HG02840 (cell line): Measurements from ENCODE around the gene ATG14.
A peak's percentile ranks its signal among the peaks of the same experiment; 100 is the strongest.
"Not testable (repeated sequence)": the region's sequence is repeated elsewhere in the genome, so short reads cannot be mapped to it uniquely, and the experiment has no call there.

Source experiments
- ATAC-seq: cut with Tn5 transposase; IDR thresholded peaks from one replicate; pipeline ENCODE4 v1.9.1; 2021; ENCODE audit warnings: mild to moderate bottlenecking, moderate library complexity, moderate number of reproducible peaks; ENCODE audit not compliant: unreplicated experiment, low FRiP score

ATG14 gene

GRCh38 chr14:55411426-55412389 is at the start of gene ATG14:
ATG14 (minus strand) TSS chr14:55411830; CDS start chr14:55411822, 8 bp downstream.
- peak; percentile 93 for ATAC-seq

GRCh38 chr14:55458800-55459515 is 47.3 kb upstream of the ATG14 start:
- ATAC-seq = peak; percentile 77

GRCh38 chr14:55457496-55457895 is 45.9 kb upstream of the ATG14 start:
- no peak for ATAC-seq

GRCh38 chr14:55456411-55456810 is 44.8 kb upstream of the ATG14 start:
- not testable (repeated sequence) for ATAC-seq

- ATAC-seq = no peak
These were observed 42.8 kb upstream of the ATG14 start for GRCh38 chr14:55454264-55455002.

DNA sequence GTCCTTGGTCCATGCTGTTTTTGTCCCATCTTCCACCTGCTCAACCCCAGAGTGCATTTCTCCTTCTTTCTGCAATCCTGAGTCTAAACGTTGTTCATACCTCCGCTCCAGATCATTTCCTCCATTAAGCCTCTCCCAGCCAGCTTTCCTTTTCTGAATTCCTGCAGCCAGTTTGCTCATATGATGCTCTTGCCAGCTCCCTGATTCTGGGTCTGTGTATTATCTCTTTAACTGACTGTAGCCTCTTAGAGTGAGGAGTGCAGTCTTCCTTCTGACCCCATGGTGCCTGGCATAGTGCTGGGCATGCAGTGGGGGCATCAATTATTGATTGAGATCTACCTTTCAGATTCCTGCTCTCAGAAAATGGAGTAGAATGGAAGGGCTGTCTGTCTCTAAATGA is 40.3 kb upstream of the ATG14 start:
- ATAC-seq = no peak

DNA sequence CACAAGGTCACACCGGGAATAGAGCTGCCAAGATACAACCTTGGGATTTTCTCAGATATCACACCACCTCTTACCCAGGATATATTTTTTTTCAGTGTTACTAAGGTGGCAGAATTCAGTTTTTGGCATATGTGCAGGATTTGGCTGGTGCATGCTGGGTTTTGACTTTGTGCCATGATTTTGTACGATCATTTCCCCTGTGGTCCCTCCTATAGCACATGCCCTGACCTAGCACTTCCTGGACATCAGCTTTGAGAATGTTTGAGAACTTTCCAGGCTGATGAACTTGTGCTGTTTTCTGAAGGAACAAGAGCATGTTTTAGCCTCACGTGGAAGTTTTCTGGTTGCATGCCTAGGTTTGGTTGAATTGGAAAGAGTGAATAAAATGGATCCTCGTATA is 39.8 kb upstream of the ATG14 start:
- ATAC-seq = no peak

DNA sequence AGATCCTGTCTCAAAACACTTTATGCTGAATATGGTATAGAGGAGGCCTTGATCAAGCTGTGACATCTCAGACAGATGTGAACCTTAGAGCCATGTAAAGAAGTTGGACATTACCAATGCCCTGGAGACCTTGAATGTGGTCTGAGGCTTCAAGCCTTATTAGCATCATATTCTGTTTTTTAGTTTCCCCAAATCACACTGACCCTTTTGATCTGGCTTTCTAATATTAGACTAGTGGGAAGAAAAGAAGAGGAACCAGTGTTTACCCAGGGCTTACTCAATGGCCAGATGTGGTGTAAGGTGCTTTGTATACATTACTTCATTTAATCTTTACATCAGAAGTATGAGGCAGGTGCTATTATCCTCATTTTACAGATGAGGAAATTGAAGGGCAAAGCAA is 39.4 kb upstream of the ATG14 start:
- ATAC-seq = no peak

DNA sequence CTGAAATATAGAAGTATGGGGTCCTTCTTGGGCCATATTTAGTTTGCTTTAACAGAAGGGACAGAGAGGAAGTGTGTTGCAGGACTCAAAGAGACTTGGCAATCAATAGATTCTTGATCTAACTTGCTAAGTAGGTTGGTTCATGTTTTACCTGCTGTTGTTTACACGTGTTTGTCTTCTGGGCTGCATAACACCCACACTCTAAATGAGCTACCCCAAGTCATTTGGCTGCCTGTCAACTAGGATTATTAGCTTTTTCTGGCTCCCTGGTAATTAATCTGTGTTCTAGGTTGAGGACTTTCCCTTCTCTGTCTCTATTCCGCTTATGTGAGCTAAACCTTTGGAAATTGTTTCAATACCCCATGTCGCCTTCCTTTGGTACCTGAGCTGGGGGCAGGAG is 38.9 kb upstream of the ATG14 start:
- no peak for ATAC-seq

- no peak for ATAC-seq
These were observed 38.5 kb upstream of the ATG14 start for GRCh38 chr14:55450124-55450523.

DNA sequence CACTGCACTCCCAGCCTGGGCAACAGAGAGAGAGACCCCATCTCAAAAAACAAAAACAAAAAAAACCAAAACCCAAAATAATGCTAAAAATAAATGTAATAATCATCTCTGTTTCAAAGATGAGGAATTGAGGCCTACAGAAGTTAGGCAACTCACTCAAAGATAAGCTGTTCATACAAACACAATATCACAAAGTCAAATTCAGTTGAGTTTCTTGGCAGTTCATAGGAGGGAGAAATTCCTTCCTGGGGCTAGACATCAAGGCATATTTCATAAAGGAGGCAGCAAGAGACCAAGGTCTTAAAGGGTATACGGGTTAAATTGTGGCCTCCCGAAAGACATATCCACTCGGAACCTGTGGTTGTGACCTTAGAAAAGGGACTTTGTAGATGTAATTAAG is 37.5 kb upstream of the ATG14 start:
- no peak for ATAC-seq

DNA sequence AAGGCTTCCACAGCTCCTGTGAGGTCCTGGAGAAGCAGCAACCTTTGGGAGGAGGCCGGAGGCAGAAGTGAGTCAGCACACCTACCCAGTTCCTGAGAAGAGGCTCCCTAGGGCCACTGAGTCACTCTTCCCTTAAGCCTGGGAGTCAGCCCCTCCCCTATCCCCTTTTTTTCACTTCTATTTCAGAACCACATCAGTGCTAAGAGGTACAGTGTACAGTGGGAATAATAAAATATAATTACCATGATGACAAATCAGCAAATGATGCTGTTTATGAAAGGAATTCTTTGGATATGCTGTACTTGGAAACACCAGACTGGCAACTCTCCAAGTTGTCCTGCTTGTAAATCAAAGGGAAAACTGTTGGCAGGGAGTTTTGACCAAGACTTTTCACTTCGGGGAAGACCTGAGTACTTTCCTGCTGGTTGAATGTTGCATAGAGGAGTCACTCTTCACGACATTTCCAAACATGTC is 36.5 kb upstream of the ATG14 start:
- ATAC-seq = no peak

- ATAC-seq = no peak
These were observed 35.2 kb upstream of the ATG14 start for GRCh38 chr14:55446833-55447232.

GRCh38 chr14:55446127-55446736 is 34.6 kb upstream of the ATG14 start:
- no peak for ATAC-seq

DNA sequence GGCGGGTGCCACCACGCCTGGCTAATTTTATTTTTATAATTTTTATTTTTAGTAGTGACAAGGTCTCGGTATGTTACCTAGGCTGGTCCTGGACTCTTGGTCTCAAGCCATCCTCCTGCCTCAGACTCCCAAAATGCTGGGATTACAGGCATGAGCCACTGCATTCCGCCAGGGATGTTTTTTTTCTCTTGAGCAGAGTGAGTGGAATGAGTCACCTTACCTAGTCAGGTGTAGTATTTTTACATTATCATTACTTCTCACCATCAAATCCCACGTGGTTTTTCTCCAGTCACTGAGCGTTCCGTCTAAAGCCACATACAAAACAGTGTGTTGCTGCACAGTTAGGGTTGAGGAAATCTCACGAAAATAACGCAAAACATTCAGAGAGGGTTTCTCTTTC is 29.7 kb upstream of the ATG14 start:
- ATAC-seq = no peak

- ATAC-seq = no peak
These were observed 28.8 kb upstream of the ATG14 start, which contains the start of gene TBPL2 for GRCh38 chr14:55440385-55440784. TBPL2 (minus strand) TSS chr14:55440616; CDS start chr14:55440449, 167 bp downstream.

DNA sequence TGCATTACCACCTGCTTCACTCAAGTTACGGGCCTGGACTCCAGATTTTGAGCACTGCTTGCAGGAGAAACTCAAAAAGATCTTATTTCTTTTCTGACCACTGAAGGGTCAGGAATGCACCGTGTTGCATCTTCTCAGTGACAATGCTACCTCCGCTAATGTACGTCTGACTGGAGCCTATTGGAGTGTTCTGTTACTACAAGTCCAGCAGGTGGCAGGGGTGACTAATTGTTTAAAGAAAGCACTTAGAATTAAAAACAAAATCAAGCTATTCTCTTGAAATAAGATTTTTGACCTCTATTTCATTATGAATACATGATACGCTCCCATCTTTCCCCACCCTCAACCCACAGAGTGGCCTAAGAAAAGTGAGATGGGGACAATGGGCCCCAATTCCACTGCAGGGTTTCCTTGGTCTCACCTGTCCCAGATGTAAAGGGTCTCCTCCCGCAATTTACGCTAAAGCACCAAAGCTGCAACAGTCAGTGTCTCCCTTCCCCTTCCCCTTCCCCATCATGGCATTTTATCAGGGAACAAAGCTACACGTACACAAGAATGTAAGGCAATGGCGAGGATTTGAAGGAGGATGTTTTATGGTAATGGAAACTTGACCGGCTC is 26.5 kb upstream of the ATG14 start:
- no peak for ATAC-seq

GRCh38 chr14:55436931-55437330 is 25.3 kb upstream of the ATG14 start:
- ATAC-seq = no peak

GRCh38 chr14:55436519-55436918 is 24.9 kb upstream of the ATG14 start:
- no peak for ATAC-seq

- no peak for ATAC-seq
These were observed 23.2 kb upstream of the ATG14 start for GRCh38 chr14:55434805-55435174.
